ENCODE data around the gene TEKT5. TPM values are rescaled to one million over a fixed set of nuclear protein-coding genes. Genes with fewer than 3 reads are reported as not detected.
A peak's percentile ranks its signal among the peaks of the same experiment; 100 is the strongest.

The TEKT5 gene
- total RNA-seq, 2 donors from 2014 or later: 0.31 TPM; not detected in 1

- H3K27ac ChIP-seq (ENCODE audit: low read depth, low read length): no peak overlapping the region
- 86 to 100% methylated on average over 2 to 4 of the region's 4 CpGs for WGBS, 2 experiments (ENCODE audit: insufficient coverage in 1 of 2, insufficient read length in 1 of 2)
- H3K27me3 Mint-ChIP-seq (ENCODE audit: insufficient read depth): peaks cover 11% of the 10 kb centered on the region
- no peaks in the 10 kb centered on the region for H3K36me3 Mint-ChIP-seq (ENCODE audit: low read depth)
- H3K4me3 Mint-ChIP-seq: no peak overlapping the region
- no peak overlapping the region for H3K9ac ChIP-seq (ENCODE audit: extremely low read depth, low read length, poor library complexity, severe bottlenecking)
- H3K27me3 ChIP-seq (ENCODE audit: control insufficient read depth, insufficient read depth, low read length, poor library complexity, severe bottlenecking): no peaks in the 10 kb centered on the region
- no peak for TF ChIP-seq CTCF (conservative IDR thresholded peaks at IDR 0.05)
- peak; percentile 53 for DNase-seq
- no peaks in the 10 kb centered on the region for H3K36me3 ChIP-seq (ENCODE audit: control insufficient read depth, insufficient read depth, low read length)
- H3K4me1 Mint-ChIP-seq: peaks cover 14% of the 10 kb centered on the region
- H3K4me3 ChIP-seq (ENCODE audit: low read length): no peak overlapping the region
- H3K9me3 ChIP-seq (ENCODE audit: control insufficient read depth, low read length): no peaks in the 10 kb centered on the region
- H3K4me1 ChIP-seq (ENCODE audit: control insufficient read depth, insufficient read depth, low read length): no peaks in the 10 kb centered on the region
- no peak overlapping the region for H3K27ac Mint-ChIP-seq
- no peaks in the 10 kb centered on the region for H3K9me3 Mint-ChIP-seq
Measured at GRCh38 chr16:10583269-10583668, 111.5 kb downstream of the TEKT5 start.

GRCh38 chr16:10581507-10581906 lies 113.2 kb downstream of the TEKT5 start:
- H3K27me3 Mint-ChIP-seq (ENCODE audit: insufficient read depth): peaks cover 11% of the 10 kb centered on the region
- H3K9me3 Mint-ChIP-seq: no peaks in the 10 kb centered on the region
- no peak overlapping the region for H3K27ac ChIP-seq (ENCODE audit: low read depth, low read length)
- H3K27ac Mint-ChIP-seq: no peak overlapping the region
- H3K9me3 ChIP-seq (ENCODE audit: control insufficient read depth, low read length): no peaks in the 10 kb centered on the region
- H3K27me3 ChIP-seq (ENCODE audit: control insufficient read depth, insufficient read depth, low read length, poor library complexity, severe bottlenecking): no peaks in the 10 kb centered on the region
- H3K4me1 ChIP-seq (ENCODE audit: control insufficient read depth, insufficient read depth, low read length): no peaks in the 10 kb centered on the region
- H3K36me3 Mint-ChIP-seq (ENCODE audit: low read depth): no peaks in the 10 kb centered on the region
- H3K4me3 ChIP-seq (ENCODE audit: low read length): no peak overlapping the region
- peak overlapping the region; percentile 63 for H3K4me3 Mint-ChIP-seq
- TF ChIP-seq CTCF (conservative IDR thresholded peaks at IDR 0.05): no peak
- no peak overlapping the region for H3K9ac ChIP-seq (ENCODE audit: extremely low read depth, low read length, poor library complexity, severe bottlenecking)
- no peaks in the 10 kb centered on the region for H3K36me3 ChIP-seq (ENCODE audit: control insufficient read depth, insufficient read depth, low read length)
- no peak for DNase-seq
- peaks cover 25% of the 10 kb centered on the region for H3K4me1 Mint-ChIP-seq
- 80 to 84% methylated on average over 1 to 2 of the region's 2 CpGs for WGBS, 2 experiments (ENCODE audit: insufficient coverage in 1 of 2, insufficient read length in 1 of 2)

- H3K4me3 ChIP-seq (ENCODE audit: low read length): peak overlapping the region; percentile 86
- no peaks in the 10 kb centered on the region for H3K4me1 ChIP-seq (ENCODE audit: control insufficient read depth, insufficient read depth, low read length)
- no peak for DNase-seq
- Mint-ChIP-seq H3K27me3 (ENCODE audit: insufficient read depth) (peaks cover 11% of the 10 kb centered on the region), H3K4me1 (peaks cover 25% of the 10 kb centered on the region), H3K27ac (peak overlapping the region; percentile 83), H3K36me3 (ENCODE audit: low read depth) (no peaks in the 10 kb centered on the region), H3K4me3 (peak overlapping the region; percentile 63), H3K9me3 (no peaks in the 10 kb centered on the region)
- H3K9ac ChIP-seq (ENCODE audit: extremely low read depth, low read length, poor library complexity, severe bottlenecking): peak overlapping the region; percentile 23
- no peak overlapping the region for H3K27ac ChIP-seq (ENCODE audit: low read depth, low read length)
- 49% methylated on average over 7 of the region's 7 CpGs; no CpG with 5 or more reads in 1 of the 2 experiments for WGBS, 2 experiments (ENCODE audit: insufficient coverage in 1 of 2, insufficient read length in 1 of 2)
- H3K36me3 ChIP-seq (ENCODE audit: control insufficient read depth, insufficient read depth, low read length): no peaks in the 10 kb centered on the region
- H3K27me3 ChIP-seq (ENCODE audit: control insufficient read depth, insufficient read depth, low read length, poor library complexity, severe bottlenecking): no peaks in the 10 kb centered on the region
- TF ChIP-seq CTCF (conservative IDR thresholded peaks at IDR 0.05): no peak
- H3K9me3 ChIP-seq (ENCODE audit: control insufficient read depth, low read length): no peaks in the 10 kb centered on the region
Measured at GRCh38 chr16:10580883-10581247, 113.9 kb downstream of the TEKT5 start.

Measured in endodermal cell (in vitro differentiated cells).